Keratinocyte (primary cell): ENCODE data around the gene ATXN10.

ENCODE experiments used
- CTCF ChIP-seq, 3 experiments: IDR thresholded peaks in 1 of 3; conservative IDR thresholded peaks in 1 of 3; optimal IDR thresholded peaks in 1 of 3; 2 replicates in 2 of 3; 3 replicates in 1 of 3; pipeline versions ENCODE3 to v1.5.1; 2011; ENCODE audit warnings: low read length in 3 of 3, mild to moderate bottlenecking in 3 of 3, moderate library complexity in 2 of 3, control low read depth in 1 of 3, inconsistent platforms in 1 of 3; ENCODE audit not compliant: insufficient read depth in 2 of 3; ENCODE audit errors: extremely low read depth in 1 of 3
- EZH2 ChIP-seq: IDR thresholded peaks from one replicate; pipeline ENCODE4 v1.6.1; 2012; ENCODE audit warnings: inconsistent platforms, mild to moderate bottlenecking, low read length, moderate library complexity

GRCh38 chr22:45673482-45674175, 2.0 kb downstream of the ATXN10 start:
- TF ChIP-seq CTCF (optimal IDR thresholded peaks at IDR 0.05 in 1 of 3, IDR thresholded peaks at IDR 0.05 in 1 of 3, conservative IDR thresholded peaks at IDR 0.05 in 1 of 3; ENCODE audit: extremely low read depth in 1 of 3, insufficient read depth in 2 of 3, low read length in 3 of 3): no peak
- TF ChIP-seq EZH2: no peak
